ENCODE measurements around the gene ASAP3. TPM values are rescaled to one million over a fixed set of nuclear protein-coding genes. Genes with fewer than 3 reads are reported as not detected.

ASAP3 gene
- total RNA-seq, 1 experiment from 2014 or later = 0.60 TPM

DNA sequence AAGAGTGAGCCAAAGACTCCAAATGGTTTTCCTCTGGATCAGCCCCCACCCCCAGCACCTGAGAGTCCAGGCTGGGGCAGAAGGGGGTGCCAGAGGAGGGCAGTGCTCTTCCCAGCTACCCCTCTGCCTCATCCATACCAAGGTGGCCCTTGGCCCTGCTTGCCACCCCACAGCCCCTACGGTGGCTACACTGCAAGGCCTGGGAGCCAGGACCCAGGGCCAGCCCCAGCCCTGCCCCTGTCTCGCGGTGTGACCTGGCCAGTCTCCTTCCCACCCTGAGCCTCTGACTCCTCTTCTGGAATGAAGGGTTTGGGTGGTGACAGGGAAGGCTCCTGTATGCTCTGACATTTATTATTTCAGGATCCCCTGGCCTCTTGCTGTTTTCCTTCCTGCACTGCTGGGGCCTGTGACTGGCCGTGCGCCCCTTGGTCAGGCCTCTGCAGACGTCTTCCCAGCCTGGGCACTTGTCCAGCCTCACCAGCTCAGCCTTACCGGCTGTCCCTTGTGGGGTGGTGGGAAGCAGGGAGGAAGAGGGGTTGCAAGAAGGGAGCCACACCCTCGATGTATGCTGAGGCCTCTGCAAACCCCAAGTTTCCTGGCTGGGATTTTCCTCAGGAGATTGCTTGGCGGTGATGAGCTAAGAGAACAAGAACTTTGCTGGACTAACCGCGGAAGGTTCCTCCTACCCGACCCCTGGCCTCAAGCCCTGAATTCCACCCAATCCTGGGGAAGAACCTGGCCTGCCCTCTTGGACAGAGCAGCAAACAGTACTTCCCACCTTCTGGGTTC is 13.5 kb downstream of the ASAP3 start:
- no peak for DNase-seq
- no peak overlapping the region for H3K4me2 ChIP-seq (ENCODE audit: low read depth, low read length, poor library complexity, severe bottlenecking)

GRCh38 chr1:23469372-23469982 is 14.5 kb downstream of the ASAP3 start:
- H3K27me3 ChIP-seq (ENCODE audit: low read length) = no peaks in the 10 kb centered on the region
- no peaks in the 10 kb centered on the region for H3K4me1 ChIP-seq (ENCODE audit: low read length)
- H2AFZ ChIP-seq (ENCODE audit: low read length) = no peak overlapping the region
- H3K36me3 ChIP-seq (ENCODE audit: insufficient read depth, low read length) = no peaks in the 10 kb centered on the region
- H3K9me2 ChIP-seq (replicated peaks; ENCODE audit: insufficient read depth, low read length) = no peaks in the 10 kb centered on the region
- no peak for DNase-seq
- no peak overlapping the region for H3K9ac ChIP-seq (ENCODE audit: low read length)
- H3K79me2 ChIP-seq (ENCODE audit: low read length) = no peaks in the 10 kb centered on the region
- H3K9me3 ChIP-seq (ENCODE audit: low read length) = no peaks in the 10 kb centered on the region
- H3K27ac ChIP-seq (ENCODE audit: low read length) = no peak overlapping the region
- H4K20me1 ChIP-seq (ENCODE audit: insufficient read depth, low read depth, low read length) = no peaks in the 10 kb centered on the region
- no peak overlapping the region for H3K4me2 ChIP-seq (ENCODE audit: low read depth, low read length, poor library complexity, severe bottlenecking)
- H3K4me3 ChIP-seq (ENCODE audit: low read length) = no peak overlapping the region

More for the DNA sequence above, 13.5 kb downstream of the ASAP3 start:
- H3K9ac ChIP-seq (ENCODE audit: low read length) = no peak overlapping the region
- no peaks in the 10 kb centered on the region for H4K20me1 ChIP-seq (ENCODE audit: insufficient read depth, low read depth, low read length)
- H2AFZ ChIP-seq (ENCODE audit: low read length) = no peak overlapping the region
- no peaks in the 10 kb centered on the region for H3K79me2 ChIP-seq (ENCODE audit: low read length)
- no peak overlapping the region for H3K27ac ChIP-seq (ENCODE audit: low read length)
- H3K27me3 ChIP-seq (ENCODE audit: low read length) = no peaks in the 10 kb centered on the region
- no peaks in the 10 kb centered on the region for H3K36me3 ChIP-seq (ENCODE audit: insufficient read depth, low read length)
- no peaks in the 10 kb centered on the region for H3K4me1 ChIP-seq (ENCODE audit: low read length)
- H3K4me3 ChIP-seq (ENCODE audit: low read length) = no peak overlapping the region
- no peaks in the 10 kb centered on the region for H3K9me2 ChIP-seq (replicated peaks; ENCODE audit: insufficient read depth, low read length)
- no peaks in the 10 kb centered on the region for H3K9me3 ChIP-seq (ENCODE audit: low read length)

DNA sequence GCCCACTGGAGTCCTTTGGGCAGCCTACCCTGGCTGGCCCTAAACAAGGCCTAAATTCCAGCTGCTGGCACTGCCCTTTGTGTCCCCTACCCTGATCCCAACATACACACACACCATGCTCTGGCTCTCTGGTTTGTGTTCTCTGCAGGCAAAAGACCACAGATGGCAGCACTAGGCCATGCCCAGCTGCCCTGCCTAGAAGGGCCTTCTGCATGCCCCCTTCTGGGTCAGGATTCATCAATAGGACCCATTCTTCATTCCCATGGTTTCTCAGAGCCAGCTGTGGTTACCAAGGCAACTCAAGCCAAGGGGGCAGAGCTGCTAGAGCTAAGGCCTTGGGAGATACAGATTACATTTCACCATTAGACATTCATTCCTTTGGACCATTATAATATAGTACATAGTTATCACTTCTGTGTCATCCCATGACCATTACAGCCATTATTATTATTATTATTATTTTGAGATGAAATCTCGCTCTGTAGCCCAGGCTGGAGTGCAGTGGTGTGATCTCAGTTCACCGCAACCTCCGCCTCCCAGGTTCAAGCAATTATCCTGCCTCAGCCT is 17.5 kb downstream of the ASAP3 start:
- Histone ChIP-seq H3K9me2 (replicated peaks; ENCODE audit: insufficient read depth, low read length) (no peaks in the 10 kb centered on the region), H2AFZ (ENCODE audit: low read length) (no peak overlapping the region), H3K27me3 (ENCODE audit: low read length) (no peaks in the 10 kb centered on the region), H3K9ac (ENCODE audit: low read length) (no peak overlapping the region), H3K79me2 (ENCODE audit: low read length) (no peaks in the 10 kb centered on the region), H3K4me2 (ENCODE audit: low read depth, low read length, poor library complexity, severe bottlenecking) (no peak overlapping the region), H3K27ac (ENCODE audit: low read length) (no peak overlapping the region), H3K4me1 (ENCODE audit: low read length) (no peaks in the 10 kb centered on the region), H3K4me3 (ENCODE audit: low read length) (no peak overlapping the region), H3K36me3 (ENCODE audit: insufficient read depth, low read length) (no peaks in the 10 kb centered on the region), H4K20me1 (ENCODE audit: insufficient read depth, low read depth, low read length) (no peaks in the 10 kb centered on the region), H3K9me3 (ENCODE audit: low read length) (no peaks in the 10 kb centered on the region)
- no peak for DNase-seq

GRCh38 chr1:23463286-23463685 is 20.7 kb downstream of the ASAP3 start:
- Histone ChIP-seq H3K79me2 (ENCODE audit: low read length) (no peaks in the 10 kb centered on the region), H3K27ac (ENCODE audit: low read length) (no peak overlapping the region), H3K4me3 (ENCODE audit: low read length) (no peak overlapping the region), H2AFZ (ENCODE audit: low read length) (no peak overlapping the region), H3K4me2 (ENCODE audit: low read depth, low read length, poor library complexity, severe bottlenecking) (no peak overlapping the region), H3K9ac (ENCODE audit: low read length) (no peak overlapping the region), H3K27me3 (ENCODE audit: low read length) (no peaks in the 10 kb centered on the region), H3K36me3 (ENCODE audit: insufficient read depth, low read length) (no peaks in the 10 kb centered on the region), H3K4me1 (ENCODE audit: low read length) (no peaks in the 10 kb centered on the region), H3K9me3 (ENCODE audit: low read length) (no peaks in the 10 kb centered on the region), H4K20me1 (ENCODE audit: insufficient read depth, low read depth, low read length) (no peaks in the 10 kb centered on the region), H3K9me2 (replicated peaks; ENCODE audit: insufficient read depth, low read length) (no peaks in the 10 kb centered on the region)
- DNase-seq = no peak

DNA sequence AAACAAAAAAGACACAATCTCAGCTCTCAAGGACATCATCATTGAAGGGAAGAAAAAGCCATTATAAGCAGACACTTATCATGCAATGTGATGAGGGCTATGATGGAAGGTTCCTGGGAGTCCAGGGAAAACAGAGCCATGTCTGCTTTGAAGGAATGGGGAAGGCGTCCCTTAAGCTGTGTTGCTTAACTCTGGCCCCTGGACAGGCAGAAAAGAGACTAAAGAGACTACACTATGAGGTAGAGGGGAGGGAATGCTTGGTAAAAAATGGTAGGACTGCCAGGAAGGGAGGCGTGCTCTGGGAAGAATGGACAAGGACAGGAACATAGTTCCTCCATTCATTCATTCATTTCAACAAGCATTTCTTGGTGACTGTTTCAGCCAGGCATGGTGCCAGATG is 21.2 kb downstream of the ASAP3 start:
- Histone ChIP-seq H3K27me3 (ENCODE audit: low read length) (no peaks in the 10 kb centered on the region), H4K20me1 (ENCODE audit: insufficient read depth, low read depth, low read length) (no peaks in the 10 kb centered on the region), H3K27ac (ENCODE audit: low read length) (no peak overlapping the region), H3K4me1 (ENCODE audit: low read length) (peaks cover 2% of the 10 kb centered on the region; the same call in 1 of the 2 replicates), H3K36me3 (ENCODE audit: insufficient read depth, low read length) (no peaks in the 10 kb centered on the region), H3K79me2 (ENCODE audit: low read length) (no peaks in the 10 kb centered on the region), H3K4me3 (ENCODE audit: low read length) (no peak overlapping the region), H3K4me2 (ENCODE audit: low read depth, low read length, poor library complexity, severe bottlenecking) (no peak overlapping the region), H3K9me2 (replicated peaks; ENCODE audit: insufficient read depth, low read length) (no peaks in the 10 kb centered on the region), H3K9ac (ENCODE audit: low read length) (no peak overlapping the region), H2AFZ (ENCODE audit: low read length) (no peak overlapping the region), H3K9me3 (ENCODE audit: low read length) (no peaks in the 10 kb centered on the region)
- DNase-seq = no peak

DNA sequence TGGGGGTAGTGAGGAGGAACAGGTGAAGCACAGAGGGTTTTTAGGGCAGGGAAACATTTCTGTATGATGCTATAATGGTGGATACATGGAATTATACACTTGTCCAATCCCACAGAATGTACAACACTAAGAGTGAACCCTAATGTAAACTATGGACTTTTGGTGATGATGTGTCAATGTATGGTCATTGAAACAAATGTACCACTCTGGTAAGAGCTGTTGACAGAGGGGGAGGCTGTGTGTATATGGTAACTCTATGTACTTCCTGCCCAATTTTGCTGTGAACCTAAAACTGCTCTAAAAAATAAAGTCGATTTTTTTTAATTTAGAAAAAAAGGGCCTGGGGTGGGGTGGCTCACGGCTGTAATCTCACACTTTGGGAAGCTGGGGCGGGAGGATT is 22.9 kb downstream of the ASAP3 start:
- Histone ChIP-seq H3K4me2 (ENCODE audit: low read depth, low read length, poor library complexity, severe bottlenecking) (no peak overlapping the region), H3K27ac (ENCODE audit: low read length) (no peak overlapping the region), H3K4me3 (ENCODE audit: low read length) (no peak overlapping the region), H2AFZ (ENCODE audit: low read length) (no peak overlapping the region), H3K9me2 (replicated peaks; ENCODE audit: insufficient read depth, low read length) (no peaks in the 10 kb centered on the region), H3K27me3 (ENCODE audit: low read length) (no peaks in the 10 kb centered on the region), H3K4me1 (ENCODE audit: low read length) (peaks cover 4% of the 10 kb centered on the region; the same call in 1 of the 2 replicates), H4K20me1 (ENCODE audit: insufficient read depth, low read depth, low read length) (no peaks in the 10 kb centered on the region), H3K79me2 (ENCODE audit: low read length) (no peaks in the 10 kb centered on the region), H3K9ac (ENCODE audit: low read length) (no peak overlapping the region), H3K9me3 (ENCODE audit: low read length) (no peaks in the 10 kb centered on the region), H3K36me3 (ENCODE audit: insufficient read depth, low read length) (no peaks in the 10 kb centered on the region)
- no peak for DNase-seq

DNA sequence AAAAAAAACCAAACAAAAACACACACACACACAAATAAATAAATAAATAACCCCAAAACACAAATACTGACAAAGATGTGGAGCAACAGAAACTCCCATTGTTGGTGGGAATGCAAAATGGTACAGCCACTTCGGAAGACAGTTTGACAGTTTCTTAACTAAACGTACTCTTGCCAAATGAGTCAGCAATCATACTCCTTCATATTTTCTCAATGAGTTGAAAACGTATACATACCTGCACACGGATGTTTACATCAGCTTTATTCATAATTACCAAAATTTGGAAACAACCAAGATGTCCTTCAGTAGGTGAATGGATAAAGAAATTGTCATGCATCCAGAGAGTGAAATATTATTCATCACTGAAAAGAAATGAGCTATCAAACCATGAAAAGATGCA is 23.5 kb downstream of the ASAP3 start:
- no peak overlapping the region for H3K4me3 ChIP-seq (ENCODE audit: low read length)
- no peaks in the 10 kb centered on the region for H3K79me2 ChIP-seq (ENCODE audit: low read length)
- no peak overlapping the region for H2AFZ ChIP-seq (ENCODE audit: low read length)
- no peak for DNase-seq
- H3K9me2 ChIP-seq (replicated peaks; ENCODE audit: insufficient read depth, low read length) = no peaks in the 10 kb centered on the region
- H3K9me3 ChIP-seq (ENCODE audit: low read length) = no peaks in the 10 kb centered on the region
- peaks cover 4% of the 10 kb centered on the region; the same call in 1 of the 2 replicates for H3K4me1 ChIP-seq (ENCODE audit: low read length)
- no peak overlapping the region for H3K27ac ChIP-seq (ENCODE audit: low read length)
- no peaks in the 10 kb centered on the region for H3K36me3 ChIP-seq (ENCODE audit: insufficient read depth, low read length)
- H4K20me1 ChIP-seq (ENCODE audit: insufficient read depth, low read depth, low read length) = no peaks in the 10 kb centered on the region
- no peak overlapping the region for H3K4me2 ChIP-seq (ENCODE audit: low read depth, low read length, poor library complexity, severe bottlenecking)
- no peaks in the 10 kb centered on the region for H3K27me3 ChIP-seq (ENCODE audit: low read length)
- no peak overlapping the region for H3K9ac ChIP-seq (ENCODE audit: low read length)

GRCh38 chr1:23459338-23459757 is 24.6 kb downstream of the ASAP3 start:
- Histone ChIP-seq H3K4me3 (ENCODE audit: low read length) (no peak overlapping the region), H3K27me3 (ENCODE audit: low read length) (no peaks in the 10 kb centered on the region), H3K4me2 (ENCODE audit: low read depth, low read length, poor library complexity, severe bottlenecking) (no peak overlapping the region), H3K4me1 (ENCODE audit: low read length) (peaks cover 4% of the 10 kb centered on the region; the same call in 1 of the 2 replicates), H2AFZ (ENCODE audit: low read length) (no peak overlapping the region), H3K79me2 (ENCODE audit: low read length) (no peaks in the 10 kb centered on the region), H3K36me3 (ENCODE audit: insufficient read depth, low read length) (no peaks in the 10 kb centered on the region), H3K9me3 (ENCODE audit: low read length) (no peaks in the 10 kb centered on the region), H3K9me2 (replicated peaks; ENCODE audit: insufficient read depth, low read length) (no peaks in the 10 kb centered on the region), H4K20me1 (ENCODE audit: insufficient read depth, low read depth, low read length) (no peaks in the 10 kb centered on the region), H3K27ac (ENCODE audit: low read length) (no peak overlapping the region), H3K9ac (ENCODE audit: low read length) (no peak overlapping the region)
- no peak for DNase-seq

Measured in Karpas-422 (cell line).